Vagina (tissue), 2 donors: ENCODE data around the gene SELENOO.
"Not testable (repeated sequence)": the region's sequence is repeated elsewhere in the genome, so short reads cannot be mapped to it uniquely, and the experiment has no call there.

Experiments
- CTCF ChIP-seq, 3 experiments: fragments of 450-650 bp in 2 of 3; fragments of 200-600 bp in 1 of 3; sonication (generic) in 1 of 3; IDR thresholded peaks; one replicate each; pipeline ENCODE4 v1.5.1; 2017 to 2019; ENCODE audit warnings: antibody characterized with exemption in 3 of 3, mild to moderate bottlenecking in 2 of 3, moderate library complexity in 2 of 3
- POLR2AphosphoS5 ChIP-seq, 2 donors: sonication (generic); formaldehyde crosslinking; IDR thresholded peaks; one replicate each; pipeline ENCODE4 v1.9.0; 2017; ENCODE audit warnings: antibody characterized with exemption in 2 of 2, mild to moderate bottlenecking in 2 of 2, low read depth in 1 of 2; ENCODE audit not compliant: insufficient read depth in 1 of 2

- not testable (repeated sequence) for TF ChIP-seq CTCF (IDR thresholded peaks at IDR 0.05); POLR2AphosphoS5 (IDR thresholded peaks at IDR 0.05; ENCODE audit: insufficient read depth in 1 of 2, low read depth in 1 of 2)
Observed at GRCh38 chr22:50204998-50205397, 4.2 kb downstream of the SELENOO start.
